HuH-7 (cell line): Measurements from ENCODE around the gene MKNK2.
"Not testable (repeated sequence)": the region's sequence is repeated elsewhere in the genome, so short reads cannot be mapped to it uniquely, and the experiment has no call there.

ENCODE experiments used
- DNase-seq: peaks from one replicate; pipeline ENCODE4 v3.0.0; 2011; ENCODE audit warnings: low spot score

Gene MKNK2

GRCh38 chr19:2043961-2044708 is 6.9 kb downstream of the MKNK2 start:
- no peak for DNase-seq

GRCh38 chr19:2043251-2043641 is 7.8 kb downstream of the MKNK2 start:
- DNase-seq: no peak

GRCh38 chr19:2042485-2043250 is 8.4 kb downstream of the MKNK2 start:
- no peak for DNase-seq

DNA sequence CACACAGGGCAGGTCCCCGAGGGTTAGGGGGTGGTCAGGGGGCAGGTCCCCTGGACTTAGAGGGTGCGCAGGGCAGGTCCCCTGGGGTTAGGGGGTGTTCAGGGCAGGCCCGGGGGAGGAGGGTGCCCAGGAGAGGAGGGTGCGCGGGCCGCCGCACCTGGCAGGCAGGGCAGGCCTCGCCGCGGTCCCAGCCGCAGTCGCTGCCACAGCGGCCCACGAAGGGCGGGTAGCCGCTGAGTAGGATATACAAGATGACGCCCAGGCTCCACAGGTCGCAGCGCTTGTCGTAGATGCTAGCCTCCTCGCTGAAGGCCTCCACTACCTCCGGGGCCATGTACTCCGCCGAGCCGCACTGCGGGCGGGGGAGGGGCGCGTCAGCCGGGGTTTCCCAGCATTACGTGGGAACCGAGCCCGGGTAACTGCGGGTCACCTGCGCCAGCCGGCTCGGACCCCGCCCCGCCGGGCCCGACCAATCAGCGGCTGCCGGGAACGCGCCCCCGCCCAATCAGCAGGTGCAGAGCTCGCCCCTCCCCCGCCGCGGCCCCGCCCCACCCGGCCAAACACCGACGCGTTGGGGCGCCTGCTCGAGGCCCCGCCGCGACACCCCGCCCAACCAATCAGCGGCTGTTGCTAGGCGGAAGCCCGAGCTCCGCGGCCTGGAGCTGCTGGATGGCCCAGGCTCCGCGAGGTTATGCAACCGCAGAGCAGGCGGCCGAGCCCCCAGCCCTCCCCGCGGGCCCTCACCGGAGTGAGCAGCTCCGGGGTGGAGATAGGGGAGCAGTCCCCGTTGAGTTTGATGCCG is 9.2 kb downstream of the MKNK2 start:
- DNase-seq: no peak

- no peak for DNase-seq
These were observed 9.7 kb downstream of the MKNK2 start for GRCh38 chr19:2041433-2041682.

GRCh38 chr19:2040647-2041432 is 10.2 kb downstream of the MKNK2 start:
- DNase-seq: no peak

- no peak for DNase-seq
These were observed 10.9 kb downstream of the MKNK2 start for GRCh38 chr19:2039959-2040646.

- no peak for DNase-seq
These were observed 11.7 kb downstream of the MKNK2 start for GRCh38 chr19:2039089-2039958.

DNA sequence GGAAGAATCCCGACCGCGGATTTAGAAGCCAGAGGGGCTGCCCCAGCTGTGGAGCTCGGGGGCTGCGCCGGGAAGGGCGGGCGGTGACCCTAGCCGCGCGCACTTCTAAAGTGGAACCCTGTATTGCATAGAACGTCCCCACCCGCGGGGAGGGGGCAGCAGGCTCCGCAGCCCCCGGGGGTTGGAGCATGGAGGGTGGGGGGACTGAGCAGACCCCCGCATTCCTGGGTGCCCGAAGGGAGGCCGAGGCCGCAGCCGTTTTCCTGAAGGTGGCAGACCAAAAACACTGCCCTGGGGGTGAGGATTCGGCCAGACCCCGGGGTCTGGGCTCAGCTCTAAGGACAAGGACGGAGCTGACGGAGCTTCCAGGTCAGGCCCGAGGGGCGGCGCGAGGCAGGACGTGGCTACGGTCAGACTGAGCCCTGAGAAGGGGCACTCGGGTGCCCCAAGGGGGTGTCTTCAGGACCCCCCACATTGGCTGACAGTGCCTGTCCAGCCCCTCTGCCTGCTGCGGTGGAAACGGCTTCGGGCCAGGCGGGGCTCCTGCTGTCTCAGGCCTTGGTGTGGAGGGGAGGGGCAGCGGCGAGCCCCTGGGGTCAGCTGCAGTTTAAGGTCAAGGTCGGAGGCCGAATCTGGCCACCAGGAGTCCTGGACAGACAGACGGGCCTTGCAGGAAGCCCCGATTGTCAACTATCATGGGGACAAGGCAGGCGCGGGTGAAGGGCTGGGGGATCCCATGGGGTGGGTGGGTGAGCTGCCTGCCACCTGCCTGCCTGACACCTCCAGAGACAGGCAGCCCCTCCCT is 12.6 kb downstream of the MKNK2 start:
- DNase-seq: no peak

- no peak for DNase-seq
These were observed 13.3 kb downstream of the MKNK2 start for GRCh38 chr19:2037651-2038255.

DNA sequence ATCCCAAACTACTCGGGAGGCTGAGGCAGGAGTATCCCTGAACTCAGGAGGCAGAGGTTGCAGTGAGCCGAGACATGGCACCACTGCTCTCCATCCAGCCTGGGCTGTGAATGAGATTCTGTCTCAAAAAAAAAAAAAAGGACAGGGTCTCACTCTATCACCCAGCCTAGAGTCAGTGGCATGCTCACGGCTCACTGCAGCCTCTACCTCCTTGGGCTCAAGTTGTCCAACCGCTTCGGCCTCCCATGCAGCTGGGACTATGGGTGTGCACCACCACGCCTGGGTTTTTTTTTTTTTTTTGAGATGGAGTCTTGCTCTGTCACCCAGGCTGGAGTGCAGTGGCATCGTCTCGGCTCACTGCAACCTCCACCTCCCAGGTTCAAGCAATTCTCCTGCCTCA is 14.6 kb downstream of the MKNK2 start:
- no peak for DNase-seq

DNA sequence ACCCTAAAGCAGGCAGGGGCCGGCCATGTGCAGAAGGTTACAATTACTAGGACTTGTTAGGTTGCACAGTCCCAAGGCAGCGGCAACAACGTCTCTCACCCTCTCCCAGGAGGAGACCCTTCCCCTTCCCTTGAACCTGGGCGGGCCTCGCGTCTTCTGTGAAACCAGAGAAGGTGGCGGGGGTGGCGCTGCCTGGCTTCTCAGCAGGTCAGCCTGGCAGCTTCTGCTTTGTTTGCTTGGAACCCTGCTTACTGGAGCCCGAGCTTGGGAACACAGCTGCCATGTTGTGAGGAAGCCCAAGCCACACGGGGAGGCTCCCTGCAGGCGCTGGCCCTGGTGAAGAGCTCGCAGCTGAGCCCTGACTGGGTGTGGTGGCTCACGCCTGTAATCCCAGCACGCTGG is 15.5 kb downstream of the MKNK2 start:
- DNase-seq: no peak

- no peak for DNase-seq
These were observed 16.1 kb downstream of the MKNK2 start for GRCh38 chr19:2034729-2035589.

GRCh38 chr19:2034253-2034652 is 16.8 kb downstream of the MKNK2 start:
- not testable (repeated sequence) for DNase-seq

- DNase-seq: no peak
These were observed 17.3 kb downstream of the MKNK2 start for GRCh38 chr19:2033825-2034159.

DNA sequence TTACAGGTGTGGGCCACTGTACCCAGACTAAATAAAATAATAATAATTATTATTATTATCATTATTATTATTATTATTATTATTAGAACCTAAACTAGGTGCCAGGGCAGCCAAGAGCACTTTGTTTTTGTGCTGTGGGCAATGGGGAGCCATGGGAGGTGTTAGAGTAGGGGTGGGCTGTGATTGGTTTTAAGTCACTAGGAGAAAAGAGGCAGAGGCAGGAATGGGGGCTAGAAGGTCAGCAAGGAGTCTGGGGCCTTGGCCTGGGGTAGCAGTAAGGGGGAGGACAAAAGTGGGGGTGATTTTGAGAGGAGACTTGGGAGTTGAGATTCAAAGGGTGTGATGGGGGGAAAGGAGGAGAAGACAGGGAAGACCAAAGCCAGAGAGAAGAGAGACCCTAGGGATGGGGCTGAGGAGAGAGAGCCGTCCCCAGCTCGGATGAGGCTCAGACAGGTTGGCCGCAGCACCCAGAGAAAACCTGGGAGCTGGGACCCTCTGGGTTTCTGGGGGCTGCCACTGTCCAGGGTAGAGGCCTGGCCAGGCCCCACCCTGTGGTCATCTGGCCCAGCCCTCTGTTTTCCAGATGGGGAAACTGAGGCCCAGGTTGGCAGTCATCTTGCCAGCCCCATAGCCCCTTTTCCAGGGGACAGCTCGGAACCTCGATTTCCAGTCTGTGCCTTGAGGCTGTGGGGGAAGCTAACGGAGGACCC is 17.8 kb downstream of the MKNK2 start:
- no peak for DNase-seq

DNA sequence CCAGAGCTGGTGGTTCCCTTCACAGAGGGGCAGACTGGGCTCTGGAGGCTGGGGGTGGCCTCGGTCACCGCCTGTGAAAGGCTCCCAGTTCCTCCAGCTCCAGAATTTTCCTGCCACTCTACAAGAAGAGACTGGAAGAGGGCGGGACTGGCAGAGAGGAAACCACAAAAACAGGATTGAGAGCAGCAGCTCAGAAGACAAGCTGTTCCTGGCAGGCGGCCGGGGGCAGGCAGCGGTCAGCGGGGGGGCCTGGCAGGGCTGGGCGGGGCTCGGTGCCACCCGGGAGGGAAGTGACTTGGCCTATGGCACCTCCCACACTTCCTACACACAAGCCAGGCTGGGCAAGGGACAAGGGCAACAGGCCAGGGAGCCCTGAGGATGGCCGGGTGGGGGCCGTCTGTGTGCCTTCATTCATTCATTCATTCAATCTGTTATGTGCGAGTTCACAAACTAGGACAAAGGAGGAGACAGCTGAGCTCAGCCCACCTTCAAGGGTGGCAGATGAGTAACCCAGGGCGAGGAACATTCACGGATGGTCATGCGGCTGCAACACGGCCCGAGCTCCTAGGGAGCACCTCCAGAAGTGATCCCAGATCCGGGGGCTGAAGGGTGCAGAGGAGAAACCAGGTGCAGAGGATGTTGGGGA is 18.6 kb downstream of the MKNK2 start:
- no peak for DNase-seq
